Smooth muscle cell of bladder (primary cell): ENCODE results near the gene SYNDIG1L. TPM values are rescaled to one million over a fixed set of nuclear protein-coding genes. Genes with fewer than 3 reads are reported as not detected.

Experiments
- total RNA-seq: library from RNA; depleted of rRNA; stranded (reverse); fragments of >200 nt; gene quantifications from 2 replicates; pipeline ENCODE4 v1.2.3, GENCODE V29; 2014

SYNDIG1L gene
- total RNA-seq = not detected in 2 replicates

GRCh38 chr14:74426202-74426582 lies at the start of gene SYNDIG1L:
SYNDIG1L (minus strand) TSS chr14:74426210; CDS start chr14:74409744, 16,466 bp downstream.

Other genes starting within 250 kb of the SYNDIG1L start
- gene VSX2, start 186.8 kb downstream of the SYNDIG1L start, total RNA-seq = not detected in 2 replicates
- 18.3 and 21.9 TPM in 2 replicates for gene ABCD4, start 123.3 kb downstream of the SYNDIG1L start, total RNA-seq
- gene VRTN, start 77.7 kb downstream of the SYNDIG1L start, total RNA-seq = not detected in 2 replicates
- 112 and 157 TPM in 2 replicates for gene NPC2, start 67.1 kb upstream of the SYNDIG1L start, total RNA-seq
- gene ISCA2, start 67.6 kb upstream of the SYNDIG1L start, total RNA-seq = 10.1 and 14.4 TPM in 2 replicates
- 71.0 and 72.3 TPM in 2 replicates for gene LTBP2, start 186.0 kb upstream of the SYNDIG1L start, total RNA-seq